ENCODE results near the gene HDAC1. TPM values are rescaled to one million over a fixed set of nuclear protein-coding genes. Genes with fewer than 3 reads are reported as not detected.

Gene HDAC1
- total and polyA plus RNA-seq, 2 of the 4 experiments (the other 2 are of a cell fraction) = 95.5 to 139 TPM

- Histone ChIP-seq H2BK5ac (ENCODE audit: low read depth, low read length, poor library complexity, severe bottlenecking) (peak overlapping the region; percentile 14), H4K5ac (ENCODE audit: low read depth, low read length) (peak overlapping the region; percentile 34; the same call in 1 of the 2 replicates), H4K20me1 (ENCODE audit: insufficient read depth, low read length) (no peaks in the 10 kb centered on the region), H3K27me3 (ENCODE audit: control insufficient read depth, insufficient read depth, low read length) (no peaks in the 10 kb centered on the region), H3K23ac (ENCODE audit: low read depth, low read length) (peak overlapping the region; percentile 75; the same call in 1 of the 2 replicates), H3K4me2 (ENCODE audit: low read depth, low read length) (no peak overlapping the region), H3K14ac (replicated peaks; ENCODE audit: low read depth, low read length) (peak overlapping the region; percentile 83), H4K91ac (ENCODE audit: insufficient read depth, low read depth, low read length) (peak overlapping the region; percentile 52; the same call in 1 of the 2 replicates), H3K4ac (ENCODE audit: low read depth, low read length) (peak overlapping the region; percentile 75), H3K9me1 (ENCODE audit: insufficient read depth, low read length) (peaks cover 11% of the 10 kb centered on the region), H3K27ac (ENCODE audit: insufficient read depth, low read length) (peak overlapping the region; percentile 32; the same call in 1 of the 2 replicates), H4K8ac (ENCODE audit: low read depth in 2 of 2, low read length in 2 of 2) (peak overlapping the region; percentile 52 to 70; a peak in 2 of 4 replicates), H3K9ac (ENCODE audit: low read depth, low read length) (no peak overlapping the region), H3K79me1 (ENCODE audit: low read depth in 1 of 2, low read length in 2 of 2) (peaks cover 8 to 30% of the 10 kb centered on the region in 2 experiments; a peak in 3 of 4 replicates), H3K4me3 (ENCODE audit: insufficient read depth, low read depth, low read length) (no peak overlapping the region), H2AFZ (replicated peaks; ENCODE audit: low read length, poor library complexity) (peak overlapping the region; percentile 77), H2AK5ac (ENCODE audit: low read depth, low read length) (peak overlapping the region; percentile 88), H2BK120ac (ENCODE audit: low read depth, low read length) (peak overlapping the region; percentile 59; the same call in 1 of the 2 replicates), H3K18ac (ENCODE audit: low read depth, low read length) (0 out of 2 replicates have a peak overlapping the region, but pooled peaks have one; percentile 4), H2BK15ac (ENCODE audit: low read depth, low read length) (no peak overlapping the region; the same call in 2 of the 3 replicates), H3K4me1 (ENCODE audit: control insufficient read depth, insufficient read depth, low read length) (peaks cover 27% of the 10 kb centered on the region), H3K36me3 (ENCODE audit: control insufficient read depth, insufficient read depth, low read length) (no peaks in the 10 kb centered on the region), H3K9me3 (ENCODE audit: control insufficient read depth, insufficient read depth, low read length) (no peaks in the 10 kb centered on the region), H2AK9ac (replicated peaks; ENCODE audit: low read depth, low read length, poor library complexity) (no peak overlapping the region), H3K56ac (ENCODE audit: extremely low read depth, insufficient read depth, low read length) (peak overlapping the region; percentile 19; the same call in 1 of the 2 replicates), H2BK20ac (ENCODE audit: low read depth, low read length) (peak overlapping the region; percentile 55; the same call in 1 of the 2 replicates)
- 47% methylated on average over 3 of the region's 8 CpGs; no CpG with 5 or more reads in 1 of the 2 experiments for WGBS, 2 experiments (ENCODE audit: extremely low coverage in 2 of 2, insufficient read length in 1 of 2)
- TF ChIP-seq RCOR1 (IDR thresholded peaks at IDR 0.05; ENCODE audit: insufficient replicate concordance, low read length) (no peak), MAFK (IDR thresholded peaks at IDR 0.05; ENCODE audit: low read depth, low read length) (no peak), RFX5 (IDR thresholded peaks at IDR 0.05; ENCODE audit: low read depth, low read length) (no peak), POLR2A (IDR thresholded peaks at IDR 0.05; ENCODE audit: low read depth, low read length) (no peak)
- in situ Hi-C loops (cut with MboI; ENCODE audit: low sequenced_read_pairs) = no loop called here
- DNase-seq (peak; percentile 81), ATAC-seq (ENCODE audit: low read depth) (no peak)
- ChIA-PET CTCF (no interaction called here), POLR2A (ENCODE audit: unreplicated experiment) (no interaction called here)
- intact Hi-C loops (cut with micrococcal nuclease) = no loop called here
- BruUV-seq (replicated peaks) = no TSS peak
- dilution Hi-C loops (cut with HindIII; ENCODE audit: low sequenced_read_pairs, unreplicated experiment) = no loop called here
Measured at GRCh38 chr1:32349211-32349708, 57.4 kb downstream of the HDAC1 start.

All from IMR-90 (cell line).